ENCODE data around the gene PNMA6A. TPM values are rescaled to one million over a fixed set of nuclear protein-coding genes. Genes with fewer than 3 reads are reported as not detected.

Gene PNMA6A
- total and polyA plus RNA-seq, 10 of the 15 experiments (the other 5 are each of a cell fraction or from before 2014, with no cell fraction given) = 0.03 to 0.23 (median 0.15) TPM; not detected in 7

GRCh38 chrX:153029162-153029561 is 43.1 kb upstream of the PNMA6A start:
- CTCF ChIA-PET = no interaction called here
- H3K4me2 ChIP-seq (ENCODE audit: control insufficient read depth, insufficient read depth) = no peak overlapping the region
- SMC1A ChIA-PET (ENCODE audit: uncharacterized antibody, unreplicated experiment) = no interaction called here
- no peak for TF ChIP-seq ASH2L (IDR thresholded peaks at IDR 0.05; ENCODE audit: borderline replicate concordance, low read depth)
- no peak for TF ChIP-seq SMC3 (IDR thresholded peaks at IDR 0.05; ENCODE audit: borderline replicate concordance, low read length)
- TF ChIP-seq CHD1 (IDR thresholded peaks at IDR 0.05; ENCODE audit: low read depth, low read length) = no peak
- no peak for TF ChIP-seq NFIC (IDR thresholded peaks at IDR 0.05; ENCODE audit: low read depth, low read length)
- TF ChIP-seq SMARCA5 (IDR thresholded peaks at IDR 0.05) = no peak
- no peak for TF ChIP-seq IRF3 (IDR thresholded peaks at IDR 0.05)
- TF ChIP-seq NRF1 (conservative IDR thresholded peaks at IDR 0.05; ENCODE audit: low read depth, low read length) = no peak
- TF ChIP-seq HDAC6 (IDR thresholded peaks at IDR 0.05; ENCODE audit: unreplicated experiment) = no peak
- TF ChIP-seq PAX5 (IDR thresholded peaks at IDR 0.05; ENCODE audit: borderline replicate concordance, low read depth, low read length) = no peak
- no peak for TF ChIP-seq BACH1 (IDR thresholded peaks at IDR 0.05; ENCODE audit: borderline replicate concordance)
- TF ChIP-seq RBBP5 (conservative IDR thresholded peaks at IDR 0.05) = no peak
- no peak for TF ChIP-seq BMI1 (IDR thresholded peaks at IDR 0.05; ENCODE audit: borderline replicate concordance)
- no peak for TF ChIP-seq CHD2 (IDR thresholded peaks at IDR 0.05; ENCODE audit: borderline replicate concordance, low read depth, low read length)
- no peak for TF ChIP-seq BRCA1 (IDR thresholded peaks at IDR 0.05; ENCODE audit: low read depth, low read length)
- TF ChIP-seq, protein P1, sequence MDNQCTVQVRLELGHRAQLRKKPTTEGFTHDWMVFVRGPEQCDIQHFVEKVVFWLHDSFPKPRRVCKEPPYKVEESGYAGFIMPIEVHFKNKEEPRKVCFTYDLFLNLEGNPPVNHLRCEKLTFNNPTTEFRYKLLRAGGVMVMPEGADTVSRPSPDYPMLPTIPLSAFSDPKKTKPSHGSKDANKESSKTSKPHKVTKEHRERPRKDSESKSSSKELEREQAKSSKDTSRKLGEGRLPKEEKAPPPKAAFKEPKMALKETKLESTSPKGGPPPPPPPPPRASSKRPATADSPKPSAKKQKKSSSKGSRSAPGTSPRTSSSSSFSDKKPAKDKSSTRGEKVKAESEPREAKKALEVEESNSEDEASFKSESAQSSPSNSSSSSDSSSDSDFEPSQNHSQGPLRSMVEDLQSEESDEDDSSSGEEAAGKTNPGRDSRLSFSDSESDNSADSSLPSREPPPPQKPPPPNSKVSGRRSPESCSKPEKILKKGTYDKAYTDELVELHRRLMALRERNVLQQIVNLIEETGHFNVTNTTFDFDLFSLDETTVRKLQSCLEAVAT (IDR thresholded peaks at IDR 0.05) = no peak
- TF ChIP-seq ZNF384 (IDR thresholded peaks at IDR 0.05; ENCODE audit: borderline replicate concordance, low read depth, low read length) = no peak
- no peak for TF ChIP-seq RAD51 (IDR thresholded peaks at IDR 0.05)
- TF ChIP-seq MYB (IDR thresholded peaks at IDR 0.05; ENCODE audit: borderline replicate concordance, low read depth, low read length) = no peak
- TF ChIP-seq KLF5 (IDR thresholded peaks at IDR 0.05; ENCODE audit: partially characterized antibody) = no peak
- H3K4me1 ChIP-seq (ENCODE audit: control insufficient read depth, insufficient read depth, low read length) = no peaks in the 10 kb centered on the region
- no peak for ATAC-seq
- H3K36me3 ChIP-seq (ENCODE audit: control insufficient read depth in 2 of 2, insufficient read depth in 2 of 2, low read length in 1 of 2) = no peaks in the 10 kb centered on the region
- H3K27ac ChIP-seq (ENCODE audit: control insufficient read depth, insufficient read depth) = no peak overlapping the region
- H3K9me3 ChIP-seq (replicated peaks; ENCODE audit: control insufficient read depth, insufficient read depth, low read length) = no peaks in the 10 kb centered on the region; the same call in 2 of the 3 replicates
- BruUV-seq (replicated peaks) = no TSS peak
- POLR2A ChIA-PET = no interaction called here
- H2AFZ ChIP-seq (ENCODE audit: control insufficient read depth, low read depth, low read length) = no peak overlapping the region
- no peak overlapping the region for H3K4me3 ChIP-seq
- no peak for FAIRE-seq
- 55% methylated on average over 2 of the region's 2 CpGs for WGBS (ENCODE audit: insufficient coverage, insufficient replicate concordance, low lambda C conversion rate, missing lambda C conversion rate)
- H4K20me1 ChIP-seq (ENCODE audit: control insufficient read depth, insufficient read depth) = no peaks in the 10 kb centered on the region
- intact Hi-C loops (cut with micrococcal nuclease; ENCODE audit: unreplicated experiment) (no loop called here), in situ Hi-C loops (cut with MboI) (no loop called here)
- H3K79me2 ChIP-seq (ENCODE audit: control insufficient read depth, insufficient read depth, low read length) = no peaks in the 10 kb centered on the region
- H3K27me3 ChIP-seq (replicated peaks in 1 of 2; ENCODE audit: control insufficient read depth in 2 of 2, insufficient read depth in 2 of 2, low read length in 1 of 2) = no peaks in the 10 kb centered on the region
- DNase-seq (ENCODE audit: low read depth, low spot score) = no peak
- RAD21 ChIA-PET (ENCODE audit: unreplicated experiment) = no interaction called here
- H3K9ac ChIP-seq (ENCODE audit: control insufficient read depth, insufficient read depth, low read length) = no peak overlapping the region

Data from GM12878 (cell line).